HL-60 (cell line): ENCODE measurements around the gene EFNB1.

ENCODE experiments used
- CTCF ChIP-seq: IDR thresholded peaks from one replicate; pipeline ENCODE4 v1.5.1; 2011; ENCODE audit warnings: low read length, control low read depth, inconsistent platforms; ENCODE audit not compliant: insufficient read depth
- GABPA ChIP-seq: IDR thresholded peaks from 2 replicates; pipeline ENCODE4 v1.6.1; 2012; ENCODE audit warnings: low read depth
- POLR2AphosphoS5 ChIP-seq: IDR thresholded peaks from 2 replicates; pipeline ENCODE4 v1.6.1; 2012; ENCODE audit warnings: low read depth
- REST ChIP-seq: IDR thresholded peaks from 2 replicates; pipeline ENCODE4 v1.6.1; 2012; ENCODE audit warnings: low read depth; ENCODE audit not compliant: insufficient replicate concordance
- SPI1 ChIP-seq: IDR thresholded peaks from 2 replicates; pipeline ENCODE4 v1.6.1; 2012; ENCODE audit warnings: low read depth, mild to moderate bottlenecking, borderline replicate concordance

- TF ChIP-seq REST (no peak), CTCF (no peak), POLR2AphosphoS5 (no peak), GABPA (no peak), SPI1 (no peak)
These were observed 40.3 kb downstream of the EFNB1 start for GRCh38 chrX:68868902-68869800.
